Prostate gland (tissue), 2 donors: ENCODE measurements around the gene SMIM22. TPM values are rescaled to one million over a fixed set of nuclear protein-coding genes. Genes with fewer than 3 reads are reported as not detected.

Experiments
- DNase-seq: peaks from one replicate; pipeline ENCODE4 v3.0.0-alpha.2; 2019; ENCODE audit warnings: low spot score
- H3K27ac ChIP-seq, 2 donors: fragments of 200-600 bp; sonication (generic); 2 replicates each; pipeline ENCODE4 v1.5.1; 2017 to 2019
- H3K27me3 ChIP-seq: fragments of 200-600 bp; sonication (generic); replicated peaks from 2 replicates; pipeline ENCODE4 v1.5.1; 2019; ENCODE audit not compliant: insufficient read depth
- H3K36me3 ChIP-seq, 2 donors: fragments of 200-600 bp; sonication (generic); 1 replicate in 1 of 2; 2 replicates in 1 of 2; pipeline versions ENCODE4 v1.5.1 to v1.8.1; 2017 to 2019
- H3K4me1 ChIP-seq: fragments of 200-600 bp; sonication (generic); replicated peaks from 2 replicates; pipeline ENCODE4 v1.5.1; 2019
- H3K4me3 ChIP-seq, 2 donors: fragments of 200-600 bp; sonication (generic); 2 replicates each; pipeline ENCODE4 v1.5.1; 2017 to 2019
- H3K9me3 ChIP-seq: fragments of 200-600 bp; sonication (generic); 2 replicates; pipeline ENCODE4 v1.5.1; 2017
- CTCF ChIP-seq, 4 experiments: fragments of 200-600 bp in 2 of 4; fragments of 450-650 bp in 2 of 4; sonication (generic) in 2 of 4; IDR thresholded peaks; 1 replicate in 3 of 4; 2 replicates in 1 of 4; pipeline ENCODE4 v1.5.1; 2016 to 2019; ENCODE audit warnings: antibody characterized with exemption in 4 of 4, mild to moderate bottlenecking in 2 of 4, moderate library complexity in 2 of 4
- POLR2A ChIP-seq: fragments of 450-650 bp; IDR thresholded peaks from one replicate; pipeline ENCODE4 v1.6.1; 2016; ENCODE audit warnings: antibody characterized with exemption, mild to moderate bottlenecking
- POLR2AphosphoS5 ChIP-seq: sonication (generic); formaldehyde crosslinking; IDR thresholded peaks from one replicate; pipeline ENCODE4 v1.6.1; 2017; ENCODE audit warnings: antibody characterized with exemption
- WGBS: methylation state at CpG from one replicate; pipeline ENCODE4 v1.1.5; 2018; 5-methylcytosine and 5-hydroxymethylcytosine counted together
- intact Hi-C: fragments of 100-400 bp; cut with DNase I; formaldehyde crosslinking; loops from one replicate; pipeline ENCODE4 v1.14.2; 2022
- total RNA-seq, 2 donors: library from RNA; depleted of rRNA; stranded (reverse); fragments of >200 nt; gene quantifications; one replicate each; pipeline ENCODE4 v1.1.0, GENCODE V29; 2016

The SMIM22 gene
- total RNA-seq, 2 donors from 2014 or later: 5.6 to 29.0 TPM

- WGBS: 76% methylated on average over 13 of the region's 13 CpGs
- TF ChIP-seq POLR2AphosphoS5 (no peak), CTCF (IDR thresholded peaks at IDR 0.05) (no peak), POLR2A (no peak)
- intact Hi-C loops: no loop called here
- no peak for DNase-seq
- H3K4me3 ChIP-seq: no peak overlapping the region
- no peaks in the 10 kb centered on the region for H3K9me3 ChIP-seq
- H3K36me3 ChIP-seq: no peaks in the 10 kb centered on the region
- no peaks in the 10 kb centered on the region for H3K27me3 ChIP-seq
- H3K27ac ChIP-seq: no peak overlapping the region
- no peaks in the 10 kb centered on the region for H3K4me1 ChIP-seq
Observed at GRCh38 chr16:4792951-4793513, 2.1 kb upstream of the SMIM22 start.

- no peak for DNase-seq
- no peak overlapping the region for H3K4me3 ChIP-seq
- H3K9me3 ChIP-seq: no peaks in the 10 kb centered on the region
- H3K27me3 ChIP-seq: no peaks in the 10 kb centered on the region
- no peaks in the 10 kb centered on the region for H3K36me3 ChIP-seq
- TF ChIP-seq CTCF (IDR thresholded peaks at IDR 0.05) (no peak), POLR2A (no peak), POLR2AphosphoS5 (no peak)
- H3K27ac ChIP-seq: no peak overlapping the region
- no peaks in the 10 kb centered on the region for H3K4me1 ChIP-seq
- 92% methylated on average over 25 of the region's 30 CpGs for WGBS
- intact Hi-C loops: no loop called here
Observed at GRCh38 chr16:4795828-4796572, 831 bp downstream of the SMIM22 start.

- no peak overlapping the region for H3K27ac ChIP-seq
- H3K27me3 ChIP-seq: no peaks in the 10 kb centered on the region
- 87% methylated on average over 21 of the region's 21 CpGs for WGBS
- H3K36me3 ChIP-seq: no peaks in the 10 kb centered on the region
- peaks cover 8% of the 10 kb centered on the region for H3K4me1 ChIP-seq
- TF ChIP-seq POLR2AphosphoS5 (no peak), CTCF (IDR thresholded peaks at IDR 0.05) (no peak)
- no peak for DNase-seq
- H3K9me3 ChIP-seq: no peaks in the 10 kb centered on the region
- no peak overlapping the region for H3K4me3 ChIP-seq
- intact Hi-C loops: no loop called here
Observed at GRCh38 chr16:4796982-4797804, 2.0 kb downstream of the SMIM22 start.

- Histone ChIP-seq H3K4me3 (no peak overlapping the region), H3K27me3 (no peaks in the 10 kb centered on the region), H3K9me3 (no peaks in the 10 kb centered on the region), H3K36me3 (no peaks in the 10 kb centered on the region), H3K27ac (no peak overlapping the region), H3K4me1 (peaks cover 8% of the 10 kb centered on the region)
- intact Hi-C loops: no loop called here
- 94% methylated on average over 22 of the region's 22 CpGs for WGBS
- DNase-seq: no peak
- no peak for TF ChIP-seq POLR2AphosphoS5
- no peak for TF ChIP-seq CTCF (IDR thresholded peaks at IDR 0.05)
- no peak for TF ChIP-seq POLR2A
Observed at GRCh38 chr16:4797805-4798252, 2.7 kb downstream of the SMIM22 start.
